OCI-LY1 (cell line): Measurements from ENCODE around the gene MLXIPL.
"Not testable (repeated sequence)": the region's sequence is repeated elsewhere in the genome, so short reads cannot be mapped to it uniquely, and the experiment has no call there.

Source experiments
- H2AFZ ChIP-seq: fragments of 200-600 bp; sonication (generic), shearing (Covaris generic); 2 replicates; pipeline ENCODE4 v1.6.0; 2014; ENCODE audit warnings: antibody characterized with exemption, mild to moderate bottlenecking, low read length
- H3F3A ChIP-seq: fragments of 200-600 bp; sonication (generic), shearing (Covaris generic); 2 replicates; pipeline ENCODE4 v1.6.0; 2014; ENCODE audit warnings: mild to moderate bottlenecking, antibody characterized with exemption, low read length, moderate library complexity; ENCODE audit not compliant: insufficient read depth
- H3K27ac ChIP-seq: fragments of 200-600 bp; sonication (generic); 2 replicates; pipeline ENCODE4 v1.5.1; 2014; ENCODE audit warnings: low read length, mixed run types, mild to moderate bottlenecking, low read depth; ENCODE audit not compliant: poor library complexity, severe bottlenecking
- H3K27me3 ChIP-seq: fragments of 200-600 bp; sonication (generic); 2 replicates; pipeline ENCODE4 v1.6.0; 2014; ENCODE audit warnings: antibody characterized with exemption, mild to moderate bottlenecking, low read length, moderate library complexity; ENCODE audit not compliant: insufficient read depth
- H3K36me3 ChIP-seq: fragments of 200-600 bp; sonication (generic); 2 replicates; pipeline ENCODE4 v1.6.1; 2014; ENCODE audit warnings: mild to moderate bottlenecking, antibody characterized with exemption, low read length, moderate library complexity, mixed read lengths; ENCODE audit not compliant: insufficient read depth
- H3K4me1 ChIP-seq: fragments of 200-600 bp; sonication (generic); 2 replicates; pipeline ENCODE4 v1.5.1; 2014; ENCODE audit warnings: mild to moderate bottlenecking, low read length, moderate library complexity; ENCODE audit not compliant: insufficient read depth, severe bottlenecking
- H3K4me2 ChIP-seq: fragments of 200-600 bp; sonication (generic), shearing (Covaris generic); 2 replicates; pipeline ENCODE4 v1.6.1; 2014; ENCODE audit warnings: low read length
- H3K4me3 ChIP-seq: fragments of 200-600 bp; sonication (generic); 2 replicates; pipeline ENCODE4 v1.5.1; 2014; ENCODE audit warnings: low read length, low read depth, mild to moderate bottlenecking, mixed read lengths; ENCODE audit not compliant: poor library complexity, severe bottlenecking
- H3K79me2 ChIP-seq: fragments of 200-600 bp; shearing (Covaris generic); 2 replicates; pipeline ENCODE4 v1.6.1; 2016; ENCODE audit warnings: mixed run types, low read length, mixed read lengths; ENCODE audit not compliant: insufficient read depth
- H3K9ac ChIP-seq: fragments of 200-600 bp; sonication (generic), shearing (Covaris generic); 2 replicates; pipeline ENCODE4 v1.6.1; 2014; ENCODE audit warnings: mild to moderate bottlenecking, low read length, mixed read lengths
- H3K9me2 ChIP-seq: fragments of 200-600 bp; sonication (generic), shearing (Covaris generic); 2 replicates; pipeline ENCODE4 v1.6.1; 2014; ENCODE audit warnings: low read depth, mild to moderate bottlenecking, low read length, mixed read lengths
- H3K9me3 ChIP-seq: fragments of 200-600 bp; shearing (Covaris generic); 2 replicates; pipeline ENCODE4 v1.6.1; 2014; ENCODE audit warnings: low read length, mixed read lengths
- H4K20me1 ChIP-seq: fragments of 200-600 bp; sonication (generic), shearing (Covaris generic); 2 replicates; pipeline ENCODE4 v1.6.0; 2016; ENCODE audit warnings: mild to moderate bottlenecking, low read length; ENCODE audit not compliant: insufficient read depth
- EZH2 ChIP-seq: fragments of 200-600 bp; sonication (generic), shearing (Covaris generic); IDR thresholded peaks from 2 replicates; pipeline ENCODE4 v1.8.0; 2017; ENCODE audit warnings: borderline replicate concordance, mixed run types, mild to moderate bottlenecking, antibody characterized with exemption, low read length, moderate library complexity, mixed read lengths
- TF ChIP-seq, protein P1 (sequence below): fragments of 200-600 bp; sonication (generic), shearing (Covaris generic); IDR thresholded peaks from 2 replicates; pipeline ENCODE4 v1.5.1; 2017; ENCODE audit warnings: mild to moderate bottlenecking, antibody characterized with exemption, low read length, moderate library complexity, mixed read lengths

MLXIPL gene

DNA sequence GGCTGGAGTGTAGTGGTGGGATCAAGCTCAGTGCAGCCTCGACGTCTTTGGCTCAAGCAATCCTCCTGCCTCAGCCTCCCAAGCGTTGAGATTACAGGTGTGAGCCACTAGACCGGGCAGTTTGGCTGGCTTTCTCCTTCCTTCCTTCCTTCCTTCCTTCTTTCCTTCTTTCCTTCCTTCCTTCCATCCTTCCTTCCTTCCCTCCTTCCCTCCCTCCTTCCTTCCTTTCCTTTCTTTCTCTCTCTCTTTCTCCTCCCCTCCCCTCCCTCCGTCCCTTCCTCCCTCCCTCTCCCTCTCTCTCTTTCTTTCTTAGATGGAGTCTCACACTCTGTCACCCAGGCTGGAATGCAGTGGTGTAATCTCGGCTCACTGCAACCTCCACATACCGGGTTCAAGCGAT lies 35.7 kb upstream of the MLXIPL start:
- Histone ChIP-seq H3K27me3 (peaks cover 14% of the 10 kb centered on the region), H3K4me1 (no peaks in the 10 kb centered on the region), H3K36me3 (no peaks in the 10 kb centered on the region; the same call in 1 of the 2 replicates), H3K79me2 (no peaks in the 10 kb centered on the region), H3K4me2 (no peak overlapping the region), H2AFZ (no peak overlapping the region), H3F3A (no peaks in the 10 kb centered on the region), H3K9ac (no peak overlapping the region), H3K9me3 (peaks cover 7% of the 10 kb centered on the region), H3K9me2 (no peaks in the 10 kb centered on the region), H4K20me1 (no peaks in the 10 kb centered on the region), H3K4me3 (no peak overlapping the region), H3K27ac (no peak overlapping the region)
- TF ChIP-seq, protein P1, sequence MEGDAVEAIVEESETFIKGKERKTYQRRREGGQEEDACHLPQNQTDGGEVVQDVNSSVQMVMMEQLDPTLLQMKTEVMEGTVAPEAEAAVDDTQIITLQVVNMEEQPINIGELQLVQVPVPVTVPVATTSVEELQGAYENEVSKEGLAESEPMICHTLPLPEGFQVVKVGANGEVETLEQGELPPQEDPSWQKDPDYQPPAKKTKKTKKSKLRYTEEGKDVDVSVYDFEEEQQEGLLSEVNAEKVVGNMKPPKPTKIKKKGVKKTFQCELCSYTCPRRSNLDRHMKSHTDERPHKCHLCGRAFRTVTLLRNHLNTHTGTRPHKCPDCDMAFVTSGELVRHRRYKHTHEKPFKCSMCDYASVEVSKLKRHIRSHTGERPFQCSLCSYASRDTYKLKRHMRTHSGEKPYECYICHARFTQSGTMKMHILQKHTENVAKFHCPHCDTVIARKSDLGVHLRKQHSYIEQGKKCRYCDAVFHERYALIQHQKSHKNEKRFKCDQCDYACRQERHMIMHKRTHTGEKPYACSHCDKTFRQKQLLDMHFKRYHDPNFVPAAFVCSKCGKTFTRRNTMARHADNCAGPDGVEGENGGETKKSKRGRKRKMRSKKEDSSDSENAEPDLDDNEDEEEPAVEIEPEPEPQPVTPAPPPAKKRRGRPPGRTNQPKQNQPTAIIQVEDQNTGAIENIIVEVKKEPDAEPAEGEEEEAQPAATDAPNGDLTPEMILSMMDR: no peak
- no peak for TF ChIP-seq EZH2

DNA sequence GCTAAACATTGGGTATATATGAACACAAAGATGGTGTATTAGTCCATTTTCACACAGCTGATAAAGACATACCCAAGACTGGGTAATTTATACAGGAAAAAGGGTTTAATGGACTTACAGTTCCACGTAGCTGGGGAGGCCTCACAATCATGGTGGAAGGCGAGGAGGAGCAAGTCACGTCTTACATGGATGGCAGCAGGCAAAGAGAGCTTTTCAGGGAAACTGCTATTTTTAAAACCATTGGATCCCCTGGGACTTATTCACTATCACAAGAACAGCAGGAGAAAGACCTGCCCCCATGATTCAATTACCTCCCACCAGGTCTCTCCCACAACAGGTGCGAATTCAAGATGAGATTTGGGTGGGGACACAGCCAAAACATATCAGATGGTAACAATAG lies 31.0 kb upstream of the MLXIPL start:
- H4K20me1 ChIP-seq, H3K4me1 ChIP-seq, H3K9me2 ChIP-seq, H3K36me3 ChIP-seq, H3K27me3 ChIP-seq, H3K4me2 ChIP-seq, H3K4me3 ChIP-seq, H3K9me3 ChIP-seq, H3K9ac ChIP-seq, H3K79me2 ChIP-seq, H2AFZ ChIP-seq, H3F3A ChIP-seq, H3K27ac ChIP-seq: not testable (repeated sequence)

DNA sequence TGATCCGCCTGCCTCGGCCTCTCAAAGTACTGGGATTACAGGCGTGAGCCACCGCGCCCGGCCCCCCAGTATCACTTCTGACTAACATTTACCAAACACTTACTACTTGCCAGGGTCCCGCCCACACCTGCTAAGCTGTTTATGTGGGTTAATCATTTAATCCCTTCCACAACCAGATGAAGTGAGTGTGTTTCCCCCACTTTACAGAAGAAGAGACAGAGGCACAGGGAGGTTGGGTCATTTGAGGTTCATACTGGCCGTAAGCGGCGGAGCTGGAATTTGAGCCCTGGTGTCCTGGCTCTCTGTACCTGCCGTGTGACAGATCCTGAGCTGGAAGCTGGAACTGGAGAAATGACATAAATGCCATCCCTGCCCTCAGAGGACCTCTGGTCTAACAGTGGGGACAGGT lies 28.2 kb upstream of the MLXIPL start:
- no peaks in the 10 kb centered on the region for H3K9me3 ChIP-seq
- no peak overlapping the region for H3K9ac ChIP-seq
- no peaks in the 10 kb centered on the region; the same call in 1 of the 2 replicates for H3K36me3 ChIP-seq
- H3K4me2 ChIP-seq: no peak overlapping the region
- H4K20me1 ChIP-seq: no peaks in the 10 kb centered on the region
- no peaks in the 10 kb centered on the region for H3K9me2 ChIP-seq
- H3K79me2 ChIP-seq: no peaks in the 10 kb centered on the region
- peaks cover 6% of the 10 kb centered on the region for H3K27me3 ChIP-seq
- H3K4me1 ChIP-seq: peaks cover 5% of the 10 kb centered on the region
- no peak overlapping the region for H2AFZ ChIP-seq
- no peaks in the 10 kb centered on the region for H3F3A ChIP-seq
- no peak overlapping the region for H3K27ac ChIP-seq
- H3K4me3 ChIP-seq: no peak overlapping the region
- TF ChIP-seq EZH2: no peak
- TF ChIP-seq, protein P1: no peak

DNA sequence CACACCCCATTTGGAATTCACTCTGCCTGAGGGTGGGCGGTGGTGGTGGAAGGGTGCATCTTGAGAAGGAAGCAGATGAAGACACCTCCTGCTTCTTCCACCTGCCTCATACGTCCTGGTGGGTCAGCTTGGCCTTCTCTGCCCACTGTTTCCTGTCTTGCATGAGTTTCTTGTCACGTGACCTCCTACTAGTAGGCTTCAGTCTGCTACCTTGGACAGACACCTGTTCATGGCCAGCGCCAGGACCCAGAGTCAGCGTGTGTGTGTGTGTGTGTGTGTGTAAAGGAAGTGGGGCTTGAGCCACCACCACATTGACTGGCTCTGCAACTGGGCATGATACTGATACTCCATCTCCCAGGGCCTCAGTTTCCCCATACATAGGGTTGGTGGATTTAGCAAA lies 26.2 kb upstream of the MLXIPL start:
- Histone ChIP-seq H3K4me2 (no peak overlapping the region), H3K9ac (no peak overlapping the region), H3K36me3 (no peaks in the 10 kb centered on the region; the same call in 1 of the 2 replicates), H3K27ac (no peak overlapping the region), H3K4me1 (peaks cover 5% of the 10 kb centered on the region), H3K9me2 (no peaks in the 10 kb centered on the region), H3K27me3 (peaks cover 4% of the 10 kb centered on the region), H3K79me2 (no peaks in the 10 kb centered on the region), H3K4me3 (no peak overlapping the region), H3F3A (no peaks in the 10 kb centered on the region), H4K20me1 (no peaks in the 10 kb centered on the region), H2AFZ (no peak overlapping the region), H3K9me3 (no peaks in the 10 kb centered on the region)
- TF ChIP-seq EZH2: no peak
- TF ChIP-seq, protein P1: no peak
